Pulmonary artery endothelial cell (primary cell): ENCODE measurements around the gene OR2G6. TPM values are rescaled to one million over a fixed set of nuclear protein-coding genes. Genes with fewer than 3 reads are reported as not detected.
"Not testable (repeated sequence)": the region's sequence is repeated elsewhere in the genome, so short reads cannot be mapped to it uniquely, and the experiment has no call there.

Experiments
- DNase-seq: peaks from one replicate; pipeline ENCODE4 v3.0.0-alpha.2; 2011; ENCODE audit warnings: low read depth, low spot score
- total RNA-seq: library from RNA; depleted of rRNA; stranded (reverse); fragments of >200 nt; gene quantifications from 2 replicates; pipeline ENCODE4 v1.2.3, GENCODE V29; 2014

Gene OR2G6
- not detected in 2 replicates for total RNA-seq

DNA sequence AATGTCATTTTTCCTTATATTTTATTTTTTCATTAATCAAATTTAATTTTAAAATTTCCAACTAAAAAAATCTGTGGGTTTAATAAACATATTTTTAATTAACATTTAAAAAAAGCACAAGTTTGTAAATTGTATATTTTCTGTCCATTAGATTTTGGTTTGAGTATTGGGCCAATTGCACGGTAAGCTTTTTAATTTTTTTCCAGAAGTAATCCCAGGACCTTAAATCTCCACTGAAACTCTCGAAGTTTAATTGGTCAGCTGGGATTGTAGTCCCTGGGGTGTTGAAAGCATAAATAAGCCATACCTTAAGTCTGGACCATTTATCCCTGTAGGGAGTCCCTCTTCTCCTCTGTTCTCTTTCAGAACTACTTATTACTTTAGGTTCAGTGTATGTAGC is at the start of gene OR2G6:
Gene OR2G6, plus strand, starts transcription at position 301 of the 400 bp plus-strand sequence. CDS start 13,574 bp downstream, outside the sequence.
- DNase-seq: not testable (repeated sequence)

DNA sequence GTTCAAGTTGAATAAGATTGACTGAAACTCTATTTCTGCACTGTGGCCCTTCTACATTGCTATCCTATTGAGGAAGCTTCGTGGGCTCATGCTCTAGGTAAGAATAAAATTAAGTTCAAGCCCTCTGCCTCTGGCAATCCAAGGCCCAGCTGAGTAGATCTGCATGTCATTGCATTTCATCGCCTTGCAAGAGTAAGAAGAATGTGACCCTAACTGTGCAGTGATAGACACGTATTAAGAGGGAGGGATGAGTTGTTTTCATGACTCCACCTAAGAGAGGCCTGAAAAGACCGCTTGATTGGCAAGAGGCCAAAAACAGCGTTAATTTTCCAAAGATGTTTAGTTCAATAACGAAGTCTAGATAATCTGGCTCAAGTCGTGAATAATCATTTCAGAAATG is 48.8 kb upstream of the OR2G6 start:
- DNase-seq: not testable (repeated sequence)

DNA sequence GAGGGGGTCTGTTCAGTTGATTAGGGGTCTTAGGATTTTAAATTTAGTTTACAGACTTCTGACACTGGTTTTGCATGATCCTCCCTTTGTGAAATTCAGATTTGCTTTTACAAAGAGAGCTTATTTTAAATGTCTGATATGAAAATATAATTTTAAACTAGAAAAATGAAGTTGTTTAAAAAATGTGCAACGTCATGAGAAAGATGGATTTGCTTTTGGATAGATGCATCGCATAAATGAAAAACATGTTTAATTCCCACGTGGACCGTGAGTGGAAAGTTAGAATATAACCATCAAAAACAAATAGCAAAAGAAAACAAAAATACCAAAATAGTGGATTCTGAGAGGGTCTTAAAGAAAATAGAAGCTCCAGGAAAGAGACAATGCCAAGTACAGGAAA is 36.7 kb upstream of the OR2G6 start:
- DNase-seq: no peak

DNA sequence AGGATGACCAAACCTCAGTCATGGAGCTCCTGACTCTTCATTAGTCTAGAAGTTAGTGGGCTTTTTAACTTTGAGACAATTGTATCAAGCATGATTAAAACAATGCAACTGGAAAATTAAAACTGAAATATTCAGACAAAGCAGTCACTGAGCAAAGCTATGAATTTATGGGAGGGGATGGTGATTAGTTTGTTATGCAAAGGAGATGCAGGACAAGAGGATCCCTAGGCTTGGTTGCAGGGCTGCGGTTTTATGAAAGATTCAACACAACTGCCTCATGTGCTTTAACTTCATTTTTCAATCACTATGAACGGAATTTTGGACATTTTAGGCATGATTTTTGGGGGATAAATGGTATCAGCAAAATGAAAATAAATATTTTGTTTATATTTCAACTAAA is 35.8 kb upstream of the OR2G6 start:
- DNase-seq: not testable (repeated sequence)

DNA sequence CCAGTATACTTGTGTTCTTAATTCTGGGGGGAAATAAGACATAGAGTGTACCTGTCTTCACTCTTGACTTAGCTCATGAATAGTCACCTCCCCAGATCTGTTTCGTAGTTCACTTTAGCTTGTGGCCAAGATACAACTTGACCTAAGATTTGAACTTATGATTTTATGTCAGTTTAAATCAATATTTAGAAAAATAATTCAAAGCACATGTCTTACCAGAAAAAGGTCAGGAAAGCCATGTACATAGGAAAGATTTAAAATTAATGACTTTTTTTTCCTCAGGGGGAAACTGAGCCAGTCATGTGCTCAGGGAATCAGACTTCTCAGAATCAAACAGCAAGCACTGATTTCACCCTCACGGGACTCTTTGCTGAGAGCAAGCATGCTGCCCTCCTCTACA is 34.8 kb upstream of the OR2G6 start, which contains the start of gene OR2T3:
Gene OR2T3, plus strand, starts transcription at position 301 of the 400 bp plus-strand sequence. Its CDS starts 0 bp downstream, at position 301.
- not testable (repeated sequence) for DNase-seq

DNA sequence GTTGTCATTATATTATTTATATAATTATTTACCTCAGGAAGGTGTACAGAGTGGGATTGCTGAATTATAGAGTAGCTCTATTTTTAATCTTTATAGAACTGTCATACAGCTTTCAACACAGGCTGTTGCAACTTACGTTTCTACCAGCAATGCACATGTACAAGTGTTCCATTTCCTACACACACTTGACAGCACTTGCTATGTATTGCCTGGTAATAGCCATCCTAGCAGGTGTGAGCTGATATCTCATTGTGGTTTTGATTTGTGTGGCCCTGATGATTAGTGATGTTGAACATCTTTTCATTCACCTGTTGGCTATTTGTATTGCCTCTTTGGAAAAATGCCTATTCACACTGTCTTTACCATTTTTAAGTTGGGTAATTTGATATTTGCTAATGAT is 32.2 kb upstream of the OR2G6 start:
- DNase-seq: not testable (repeated sequence)

DNA sequence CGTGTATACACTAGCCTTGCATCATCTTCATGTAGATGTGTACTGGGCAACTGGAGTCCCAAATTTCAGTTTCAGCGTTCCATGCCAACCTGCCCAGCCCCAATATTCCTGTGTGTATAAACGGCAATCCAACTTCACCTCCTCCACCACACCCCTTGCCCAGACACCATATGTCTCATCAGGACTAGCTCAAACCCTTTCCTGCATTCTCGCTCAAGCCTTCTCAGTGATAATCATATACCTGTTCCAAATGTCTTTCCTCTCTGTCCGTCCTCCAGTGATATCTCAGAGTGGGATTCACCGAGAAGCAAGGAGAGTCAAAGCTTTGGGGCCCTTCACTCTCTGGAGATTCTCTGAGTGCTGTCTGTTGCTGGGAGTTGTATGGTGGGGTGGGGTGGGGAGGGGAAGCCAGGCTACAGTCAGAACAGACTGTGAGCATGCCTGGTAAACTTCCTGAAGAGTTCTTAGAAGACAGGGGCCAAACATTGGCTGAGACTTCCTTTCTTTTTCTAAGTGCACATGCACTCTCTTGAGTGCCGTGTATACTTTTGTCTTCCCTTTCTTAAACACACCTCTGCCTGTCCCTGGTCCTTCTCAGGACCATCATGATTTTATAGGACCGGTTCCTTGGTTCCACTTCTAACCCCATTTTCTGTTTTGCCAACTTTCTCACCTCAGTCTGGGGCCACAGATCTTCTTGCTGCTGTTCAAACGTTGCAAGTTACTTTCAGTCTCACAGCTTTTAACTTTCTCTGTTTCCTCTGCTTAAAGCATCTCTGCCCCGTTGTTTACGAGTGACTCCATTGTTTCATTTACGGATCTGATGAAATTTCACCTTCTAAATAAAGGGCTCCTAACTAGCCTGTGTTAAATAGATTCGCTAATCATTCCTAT is 25.9 kb upstream of the OR2G6 start:
- not testable (repeated sequence) for DNase-seq

DNA sequence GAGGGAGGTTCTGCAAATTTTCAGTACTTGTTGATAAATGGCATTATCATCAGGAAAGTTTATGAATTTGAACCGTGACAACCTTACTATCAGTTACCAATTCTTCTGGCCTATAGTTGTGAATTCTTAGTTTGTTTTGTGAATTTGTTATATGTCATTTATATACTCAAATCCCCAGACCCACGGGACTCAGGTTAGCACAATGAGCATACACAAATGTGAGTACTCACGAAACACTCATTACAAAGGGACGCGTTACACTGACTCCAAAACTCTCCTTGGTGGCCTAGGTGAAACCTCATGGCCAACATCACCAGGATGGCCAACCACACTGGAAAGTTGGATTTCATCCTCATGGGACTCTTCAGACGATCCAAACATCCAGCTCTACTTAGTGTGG is 19.6 kb upstream of the OR2G6 start, which contains the start of gene OR2T5:
Gene OR2T5, plus strand, starts transcription at position 301 of the 400 bp plus-strand sequence. Its CDS starts 0 bp downstream, at position 301.
- not testable (repeated sequence) for DNase-seq

DNA sequence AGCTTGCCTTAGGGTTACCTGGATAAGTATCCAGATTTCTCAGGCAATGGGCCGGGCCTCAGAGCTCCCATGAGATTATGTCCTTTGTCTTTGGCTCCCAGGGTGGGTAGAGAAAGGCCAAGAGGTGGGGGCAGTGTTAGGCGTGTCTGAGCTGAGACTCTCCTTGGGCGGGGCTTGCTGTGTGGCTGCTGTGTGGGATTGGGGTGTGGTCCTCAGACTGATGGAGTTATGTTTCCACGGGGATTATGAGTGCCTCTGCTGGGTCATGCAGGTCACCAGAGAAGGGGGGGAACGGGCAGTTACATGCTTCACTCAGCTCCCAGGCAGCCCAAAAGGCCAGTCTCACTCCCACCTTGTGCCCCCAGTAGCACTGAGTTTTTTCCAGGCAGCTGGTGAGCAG is 11.2 kb upstream of the OR2G6 start:
- DNase-seq: not testable (repeated sequence)

DNA sequence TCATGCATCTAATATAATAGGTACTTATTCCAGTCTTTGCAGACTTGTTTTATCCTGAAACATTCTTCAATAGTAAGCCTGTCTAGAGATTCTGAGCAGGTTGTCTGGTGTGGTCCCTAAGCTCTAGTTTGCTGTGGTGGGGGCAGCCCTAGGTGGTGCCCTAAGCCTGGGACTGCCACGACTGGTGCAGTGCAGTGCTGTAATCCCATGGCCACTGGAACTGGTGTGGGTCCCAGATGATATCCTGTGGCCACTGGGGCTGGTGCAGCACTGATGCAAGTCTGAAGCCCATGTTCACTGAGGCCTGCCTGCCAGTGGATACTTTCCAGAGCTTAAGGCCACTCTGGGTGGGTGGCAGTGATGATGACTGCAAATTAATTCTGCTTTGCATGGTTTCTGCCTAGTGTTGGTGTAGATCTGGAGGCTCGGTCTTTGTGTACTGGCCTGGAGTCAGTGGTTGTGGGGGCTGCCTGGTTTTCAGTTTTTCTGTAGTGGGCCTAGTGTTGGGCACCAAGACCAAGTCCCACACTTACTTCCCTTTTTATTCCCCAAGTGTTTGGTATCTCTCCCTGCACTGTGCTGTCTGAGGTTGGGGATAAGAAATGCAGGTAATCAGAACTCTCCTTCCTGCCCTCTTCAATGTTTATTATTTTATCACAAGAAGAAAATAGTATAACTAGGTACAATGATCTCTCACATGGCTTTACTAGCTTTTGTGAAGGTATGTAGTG is 7.4 kb upstream of the OR2G6 start:
- not testable (repeated sequence) for DNase-seq

DNA sequence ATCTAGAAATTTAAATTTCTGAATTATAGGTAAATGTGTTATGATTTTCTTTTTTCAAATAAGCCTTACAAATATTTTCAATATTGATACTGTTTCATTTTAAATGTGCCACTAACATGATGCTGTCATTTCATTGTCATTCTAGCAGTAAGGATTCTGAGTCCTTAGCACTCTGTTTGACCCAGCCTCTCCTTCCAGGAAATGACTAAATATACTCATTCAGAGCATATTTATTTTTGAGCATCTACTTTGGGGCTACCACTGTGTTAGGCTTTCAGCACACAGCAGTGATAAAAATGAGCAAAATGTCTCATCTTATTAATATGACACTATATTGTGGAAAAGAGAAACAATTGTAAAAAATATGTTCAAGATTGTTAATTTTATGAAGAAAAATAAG is 2.3 kb downstream of the OR2G6 start:
- DNase-seq: not testable (repeated sequence)

DNA sequence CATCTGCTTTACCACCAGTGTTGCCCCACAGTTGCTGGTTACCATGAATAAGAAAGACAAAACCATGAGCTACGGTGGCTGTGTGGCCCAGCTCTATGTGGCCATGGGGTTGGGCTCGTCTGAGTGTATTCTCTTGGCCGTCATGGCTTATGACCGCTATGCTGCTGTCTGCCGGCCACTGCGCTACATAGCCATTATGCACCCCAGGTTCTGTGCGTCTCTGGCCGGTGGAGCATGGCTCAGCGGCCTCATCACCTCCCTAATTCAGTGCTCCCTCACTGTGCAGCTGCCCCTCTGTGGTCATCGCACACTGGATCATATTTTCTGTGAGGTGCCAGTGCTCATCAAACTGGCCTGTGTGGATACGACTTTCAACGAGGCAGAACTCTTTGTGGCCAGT is 14.0 kb downstream of the OR2G6 start:
- DNase-seq: no peak

DNA sequence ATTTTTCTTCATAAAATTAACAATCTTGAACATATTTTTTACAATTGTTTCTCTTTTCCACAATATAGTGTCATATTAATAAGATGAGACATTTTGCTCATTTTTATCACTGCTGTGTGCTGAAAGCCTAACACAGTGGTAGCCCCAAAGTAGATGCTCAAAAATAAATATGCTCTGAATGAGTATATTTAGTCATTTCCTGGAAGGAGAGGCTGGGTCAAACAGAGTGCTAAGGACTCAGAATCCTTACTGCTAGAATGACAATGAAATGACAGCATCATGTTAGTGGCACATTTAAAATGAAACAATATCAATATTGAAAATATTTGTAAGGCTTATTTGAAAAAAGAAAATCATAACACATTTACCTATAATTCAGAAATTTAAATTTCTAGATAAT is 29.6 kb downstream of the OR2G6 start:
- not testable (repeated sequence) for DNase-seq

DNA sequence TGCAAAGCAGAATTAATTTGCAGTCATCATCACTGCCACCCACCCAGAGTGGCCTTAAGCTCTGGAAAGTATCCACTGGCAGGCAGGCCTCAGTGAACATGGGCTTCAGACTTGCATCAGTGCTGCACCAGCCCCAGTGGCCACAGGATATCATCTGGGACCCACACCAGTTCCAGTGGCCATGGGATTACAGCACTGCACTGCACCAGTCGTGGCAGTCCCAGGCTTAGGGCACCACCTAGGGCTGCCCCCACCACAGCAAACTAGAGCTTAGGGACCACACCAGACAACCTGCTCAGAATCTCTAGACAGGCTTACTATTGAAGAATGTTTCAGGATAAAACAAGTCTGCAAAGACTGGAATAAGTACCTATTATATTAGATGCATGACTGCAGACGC is 39.5 kb downstream of the OR2G6 start:
- DNase-seq: not testable (repeated sequence)

DNA sequence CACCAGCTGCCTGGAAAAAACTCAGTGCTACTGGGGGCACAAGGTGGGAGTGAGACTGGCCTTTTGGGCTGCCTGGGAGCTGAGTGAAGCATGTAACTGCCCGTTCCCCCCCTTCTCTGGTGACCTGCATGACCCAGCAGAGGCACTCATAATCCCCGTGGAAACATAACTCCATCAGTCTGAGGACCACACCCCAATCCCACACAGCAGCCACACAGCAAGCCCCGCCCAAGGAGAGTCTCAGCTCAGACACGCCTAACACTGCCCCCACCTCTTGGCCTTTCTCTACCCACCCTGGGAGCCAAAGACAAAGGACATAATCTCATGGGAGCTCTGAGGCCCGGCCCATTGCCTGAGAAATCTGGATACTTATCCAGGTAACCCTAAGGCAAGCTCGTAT is 43.2 kb downstream of the OR2G6 start:
- DNase-seq: not testable (repeated sequence)

DNA sequence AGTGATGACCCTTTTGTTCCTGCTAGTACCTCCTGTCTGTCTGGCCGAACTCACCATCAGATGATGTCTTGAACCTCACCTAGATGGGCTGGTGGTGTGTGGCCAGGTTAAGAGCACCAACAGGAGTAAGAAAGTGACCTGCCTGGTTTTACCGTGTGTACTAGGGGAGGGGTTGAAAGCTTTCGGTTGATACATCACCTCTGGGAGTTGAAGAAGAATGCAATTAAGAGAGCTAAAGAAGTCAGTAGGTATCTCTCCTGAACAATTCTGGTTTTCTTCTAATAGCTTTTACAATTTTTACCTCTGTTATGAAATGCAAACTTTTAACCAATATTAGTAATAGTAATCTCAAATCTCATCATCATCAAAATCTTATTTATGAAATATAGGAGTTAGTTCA is 54.8 kb downstream of the OR2G6 start, which contains the start of gene OR2T29:
Gene OR2T29, minus strand, starts transcription at position 101 of the 400 bp plus-strand sequence. CDS start 3,281 bp downstream, outside the sequence.
- DNase-seq: not testable (repeated sequence)

DNA sequence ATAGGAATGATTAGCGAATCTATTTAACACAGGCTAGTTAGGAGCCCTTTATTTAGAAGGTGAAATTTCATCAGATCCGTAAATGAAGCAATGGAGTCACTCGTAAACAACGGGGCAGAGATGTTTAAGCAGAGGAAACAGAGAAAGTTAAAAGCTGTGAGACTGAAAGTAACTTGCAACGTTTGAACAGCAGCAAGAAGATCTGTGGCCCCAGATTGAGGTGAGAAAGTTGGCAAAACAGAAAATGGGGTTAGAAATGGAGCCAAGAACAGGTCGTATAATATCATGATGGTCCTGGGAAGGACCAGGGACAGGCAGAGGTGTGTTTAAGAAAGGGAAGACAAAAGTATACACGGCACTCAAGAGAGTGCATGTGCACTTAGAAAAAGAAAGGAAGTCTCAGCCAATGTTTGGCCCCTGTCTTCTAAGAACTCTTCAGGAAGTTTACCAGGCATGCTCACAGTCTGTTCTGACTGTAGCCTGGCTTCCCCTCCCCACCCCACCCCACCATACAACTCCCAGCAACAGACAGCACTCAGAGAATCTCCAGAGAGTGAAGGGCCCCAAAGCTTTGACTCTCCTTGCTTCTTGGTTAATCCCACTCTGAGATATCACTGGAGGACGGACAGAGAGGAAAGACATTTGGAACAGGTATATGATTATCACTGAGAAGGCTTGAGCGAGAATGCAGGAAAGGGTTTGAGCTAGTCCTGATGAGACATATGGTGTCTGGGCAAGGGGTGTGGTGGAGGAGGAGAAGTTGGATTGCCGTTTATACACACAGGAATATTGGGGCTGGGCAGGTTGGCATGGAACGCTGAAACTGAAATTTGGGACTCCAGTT is 57.9 kb downstream of the OR2G6 start:
- not testable (repeated sequence) for DNase-seq

DNA sequence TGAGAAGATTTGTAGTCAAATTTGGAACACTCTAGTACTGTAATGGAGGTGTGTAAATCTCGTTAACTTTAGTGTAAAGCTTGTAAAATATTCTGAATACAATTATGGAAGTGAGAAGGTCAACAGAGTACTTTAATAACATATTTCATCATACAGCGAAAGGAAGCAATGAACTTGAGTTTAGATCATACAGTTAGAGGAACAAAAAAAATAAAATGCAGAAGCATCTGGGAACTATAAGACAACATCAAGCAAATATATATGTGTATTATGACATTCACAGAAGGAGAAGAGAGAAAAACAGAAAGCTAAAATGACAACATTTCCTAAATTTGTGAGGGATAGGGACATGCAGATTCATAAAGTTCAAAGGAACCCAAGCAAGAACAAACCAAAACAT is 61.2 kb downstream of the OR2G6 start:
- DNase-seq: not testable (repeated sequence)

DNA sequence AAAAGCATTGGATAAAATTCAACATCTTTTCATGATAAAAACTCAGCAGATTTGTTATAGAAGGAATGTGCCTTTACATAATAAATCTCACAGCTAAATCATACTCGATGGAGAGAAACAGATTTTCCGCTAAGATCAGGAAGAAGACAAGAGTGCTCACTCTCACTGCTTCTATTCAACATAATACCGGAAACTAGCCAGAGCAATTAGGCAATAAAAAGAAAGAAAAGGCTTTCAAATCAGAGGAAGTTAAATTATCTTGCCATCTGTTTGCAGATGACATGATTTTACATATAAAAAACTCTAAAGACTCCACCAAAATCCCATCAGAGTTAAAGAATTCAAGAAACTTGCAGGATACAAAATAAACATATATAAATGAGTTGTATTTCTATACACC is 62.9 kb downstream of the OR2G6 start:
- not testable (repeated sequence) for DNase-seq

DNA sequence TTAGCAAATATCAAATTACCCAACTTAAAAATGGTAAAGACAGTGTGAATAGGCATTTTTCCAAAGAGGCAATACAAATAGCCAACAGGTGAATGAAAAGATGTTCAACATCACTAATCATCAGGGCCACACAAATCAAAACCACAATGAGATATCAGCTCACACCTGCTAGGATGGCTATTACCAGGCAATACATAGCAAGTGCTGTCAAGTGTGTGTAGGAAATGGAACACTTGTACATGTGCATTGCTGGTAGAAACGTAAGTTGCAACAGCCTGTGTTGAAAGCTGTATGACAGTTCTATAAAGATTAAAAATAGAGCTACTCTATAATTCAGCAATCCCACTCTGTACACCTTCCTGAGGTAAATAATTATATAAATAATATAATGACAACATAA is 64.2 kb downstream of the OR2G6 start:
- DNase-seq: not testable (repeated sequence)

DNA sequence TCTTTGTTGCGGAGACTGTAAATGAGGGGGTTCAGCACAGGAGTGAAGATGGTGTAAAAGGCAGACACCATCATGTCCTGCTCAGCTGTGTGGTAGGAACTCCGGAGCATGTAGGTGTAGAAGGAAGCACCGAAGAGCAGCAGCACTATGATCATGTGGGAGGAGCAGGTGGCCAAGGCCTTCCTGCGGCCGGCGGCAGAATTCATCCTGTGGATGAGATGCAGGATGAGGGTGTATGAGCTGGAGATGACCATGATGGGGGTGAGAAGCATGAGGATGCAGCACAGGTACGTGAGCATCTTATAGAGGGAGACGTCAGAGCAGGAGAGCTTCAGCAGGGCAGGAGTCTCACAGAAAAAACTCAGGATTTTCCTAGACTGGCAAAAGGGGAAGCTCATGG is 66.0 kb downstream of the OR2G6 start:
- not testable (repeated sequence) for DNase-seq
